Stimulated activated CD8-positive, alpha-beta memory T cell treated with anti-CD3 and anti-CD28 coated beads, Interleukin-4, amount 100 ng/mL, for 48 hours (primary cell): ENCODE results near the gene POLDIP3.

ENCODE experiments used
- DNase-seq: peaks from one replicate; pipeline ENCODE4 v3.0.0-alpha.2; 2020

POLDIP3 gene

GRCh38 chr22:42614312-42615091, at the start of gene POLDIP3:
TSS of gene POLDIP3 (minus strand) at chr22:42614883. CDS start at chr22:42614857, 26 bp downstream.
- peak; percentile 99 for DNase-seq

- DNase-seq, result peak; percentile 93
Observed at GRCh38 chr22:42661985-42662831, 47.5 kb upstream of the POLDIP3 start.

- DNase-seq, result no peak
Observed at GRCh38 chr22:42656578-42656977, 41.9 kb upstream of the POLDIP3 start.

- DNase-seq, result no peak
Observed at GRCh38 chr22:42655693-42656092, 41.0 kb upstream of the POLDIP3 start.

- DNase-seq, result no peak
Observed at GRCh38 chr22:42654436-42655073, 39.9 kb upstream of the POLDIP3 start.

- DNase-seq, result no peak
Observed at GRCh38 chr22:42653999-42654398, 39.3 kb upstream of the POLDIP3 start.

- no peak for DNase-seq
Observed at GRCh38 chr22:42651134-42651533, 36.5 kb upstream of the POLDIP3 start.

- DNase-seq, result peak; percentile 88
Observed at GRCh38 chr22:42649246-42650099, 34.8 kb upstream of the POLDIP3 start, which contains the start of gene CYB5R3. TSS of gene CYB5R3 (minus strand) at chr22:42649392. CDS start at chr22:42649315, 77 bp downstream.

GRCh38 chr22:42648368-42649245, 33.9 kb upstream of the POLDIP3 start:
- peak; percentile 44 for DNase-seq

GRCh38 chr22:42648017-42648367, 33.3 kb upstream of the POLDIP3 start:
- DNase-seq, result no peak

GRCh38 chr22:42646569-42647525, 32.2 kb upstream of the POLDIP3 start:
- no peak for DNase-seq

- no peak for DNase-seq
Observed at GRCh38 chr22:42645938-42646568, 31.4 kb upstream of the POLDIP3 start.

- DNase-seq, result no peak
Observed at GRCh38 chr22:42645341-42645937, 30.8 kb upstream of the POLDIP3 start.

- DNase-seq, result no peak
Observed at GRCh38 chr22:42644422-42645340, 30.0 kb upstream of the POLDIP3 start.

- DNase-seq, result no peak
Observed at GRCh38 chr22:42643634-42644421, 29.1 kb upstream of the POLDIP3 start.

GRCh38 chr22:42642806-42643633, 28.3 kb upstream of the POLDIP3 start:
- no peak for DNase-seq
